ENCODE measurements around the gene ANKMY2.

ANKMY2 gene

GRCh38 chr7:16583834-16584233 lies 61.7 kb downstream of the ANKMY2 start:
- in situ Hi-C loops (cut with MboI; ENCODE audit: low sequenced_read_pairs), result no loop called here

GRCh38 chr7:16581286-16581685 lies 64.3 kb downstream of the ANKMY2 start:
- in situ Hi-C loops (cut with MboI; ENCODE audit: low sequenced_read_pairs), result no loop called here

- in situ Hi-C loops (cut with MboI; ENCODE audit: low sequenced_read_pairs), result no loop called here
Measured at GRCh38 chr7:16579216-16579615, 66.3 kb downstream of the ANKMY2 start.

GRCh38 chr7:16571941-16572340 lies 73.6 kb downstream of the ANKMY2 start:
- in situ Hi-C loops (cut with MboI; ENCODE audit: low sequenced_read_pairs), result no loop called here

GRCh38 chr7:16564909-16565426 lies 80.6 kb downstream of the ANKMY2 start:
- in situ Hi-C loops (cut with MboI; ENCODE audit: low sequenced_read_pairs), result no loop called here

GRCh38 chr7:16564023-16564380 lies 81.6 kb downstream of the ANKMY2 start:
- in situ Hi-C loops (cut with MboI; ENCODE audit: low sequenced_read_pairs), result no loop called here

GRCh38 chr7:16563281-16564022 lies 82.1 kb downstream of the ANKMY2 start:
- in situ Hi-C loops (cut with MboI; ENCODE audit: low sequenced_read_pairs), result no loop called here

GRCh38 chr7:16562456-16563220 lies 82.9 kb downstream of the ANKMY2 start:
- in situ Hi-C loops (cut with MboI; ENCODE audit: low sequenced_read_pairs), result no loop called here

- in situ Hi-C loops (cut with MboI; ENCODE audit: low sequenced_read_pairs), result no loop called here
Measured at GRCh38 chr7:16561943-16562342, 83.6 kb downstream of the ANKMY2 start.

GRCh38 chr7:16559497-16560179 lies 85.9 kb downstream of the ANKMY2 start:
- in situ Hi-C loops (cut with MboI; ENCODE audit: low sequenced_read_pairs), result no loop called here

- in situ Hi-C loops (cut with MboI; ENCODE audit: low sequenced_read_pairs), result no loop called here
Measured at GRCh38 chr7:16558761-16559302, 86.7 kb downstream of the ANKMY2 start.

- in situ Hi-C loops (cut with MboI; ENCODE audit: low sequenced_read_pairs), result no loop called here
Measured at GRCh38 chr7:16556359-16556758, 89.2 kb downstream of the ANKMY2 start.

GRCh38 chr7:16554518-16555236 lies 90.9 kb downstream of the ANKMY2 start:
- in situ Hi-C loops (cut with MboI; ENCODE audit: low sequenced_read_pairs), result no loop called here

GRCh38 chr7:16550671-16551070 lies 94.9 kb downstream of the ANKMY2 start:
- in situ Hi-C loops (cut with MboI; ENCODE audit: low sequenced_read_pairs), result no loop called here
